Measurements from ENCODE around the gene HELQ. TPM values are rescaled to one million over a fixed set of nuclear protein-coding genes. Genes with fewer than 3 reads are reported as not detected.

Gene HELQ
- total and polyA plus RNA-seq, 2 of the 4 experiments (the other 2 are of a cell fraction), result 8.8 to 9.1 TPM

GRCh38 chr4:83388313-83388676 is 67.3 kb downstream of the HELQ start:
- CTCF ChIA-PET, result no interaction called here
- intact Hi-C loops (cut with micrococcal nuclease), result no loop called here
- no peak overlapping the region for H3K4me2 ChIP-seq (ENCODE audit: low read depth, low read length)
- POLR2A ChIA-PET (ENCODE audit: unreplicated experiment), result no interaction called here
- H2AK9ac ChIP-seq (replicated peaks; ENCODE audit: low read depth, low read length, poor library complexity), result no peak overlapping the region
- H3K4me1 ChIP-seq (ENCODE audit: control insufficient read depth, insufficient read depth, low read length), result no peaks in the 10 kb centered on the region
- no CpG with 5 or more reads among the region's 4 CpGs for WGBS, 2 experiments (ENCODE audit: extremely low coverage in 2 of 2, insufficient read length in 1 of 2)
- no peaks in the 10 kb centered on the region for H3K79me1 ChIP-seq (ENCODE audit: low read depth in 1 of 2, low read length in 2 of 2)
- no peaks in the 10 kb centered on the region for H4K20me1 ChIP-seq (ENCODE audit: insufficient read depth, low read length)
- dilution Hi-C loops (cut with HindIII; ENCODE audit: low sequenced_read_pairs, unreplicated experiment), result no loop called here
- H2BK120ac ChIP-seq (ENCODE audit: low read depth, low read length), result no peak overlapping the region
- in situ Hi-C loops (cut with MboI; ENCODE audit: low sequenced_read_pairs), result no loop called here
- H2BK5ac ChIP-seq (ENCODE audit: low read depth, low read length, poor library complexity, severe bottlenecking), result no peak overlapping the region
- BruUV-seq (replicated peaks), result no TSS peak
- H4K8ac ChIP-seq (ENCODE audit: low read depth in 2 of 2, low read length in 2 of 2), result no peak overlapping the region
- H2BK20ac ChIP-seq (ENCODE audit: low read depth, low read length), result no peak overlapping the region
- H3K9me1 ChIP-seq (ENCODE audit: insufficient read depth, low read length), result no peaks in the 10 kb centered on the region
- H3K4me3 ChIP-seq (ENCODE audit: insufficient read depth, low read depth, low read length), result no peak overlapping the region
- H3K36me3 ChIP-seq (ENCODE audit: control insufficient read depth, insufficient read depth, low read length), result no peaks in the 10 kb centered on the region
- no peak overlapping the region for H2AFZ ChIP-seq (replicated peaks; ENCODE audit: low read length, poor library complexity)
- no peak overlapping the region for H4K91ac ChIP-seq (ENCODE audit: insufficient read depth, low read depth, low read length)
- DNase-seq (no peak), ATAC-seq (ENCODE audit: low read depth) (no peak)
- no peak for TF ChIP-seq POLR2A (IDR thresholded peaks at IDR 0.05; ENCODE audit: low read depth, low read length)
- H3K56ac ChIP-seq (ENCODE audit: extremely low read depth, insufficient read depth, low read length), result no peak overlapping the region
- H3K18ac ChIP-seq (ENCODE audit: low read depth, low read length), result no peak overlapping the region
- H3K9me3 ChIP-seq (ENCODE audit: control insufficient read depth, insufficient read depth, low read length), result no peaks in the 10 kb centered on the region
- peaks cover 15% of the 10 kb centered on the region; the same call in 1 of the 2 replicates for H3K27me3 ChIP-seq (ENCODE audit: control insufficient read depth, insufficient read depth, low read length)
- H3K4ac ChIP-seq (ENCODE audit: low read depth, low read length), result no peak overlapping the region
- H2BK15ac ChIP-seq (ENCODE audit: low read depth, low read length), result no peak overlapping the region
- H3K27ac ChIP-seq (ENCODE audit: insufficient read depth, low read length), result no peak overlapping the region
- H3K23ac ChIP-seq (ENCODE audit: low read depth, low read length), result no peak overlapping the region
- no peak overlapping the region for H2AK5ac ChIP-seq (ENCODE audit: low read depth, low read length)
- H3K14ac ChIP-seq (replicated peaks; ENCODE audit: low read depth, low read length), result no peak overlapping the region
- H3K9ac ChIP-seq (ENCODE audit: low read depth, low read length), result no peak overlapping the region
- H4K5ac ChIP-seq (ENCODE audit: low read depth, low read length), result no peak overlapping the region

Data from IMR-90 (cell line).